Measurements from ENCODE around the gene RIC1. TPM values are rescaled to one million over a fixed set of nuclear protein-coding genes. Genes with fewer than 3 reads are reported as not detected.
"Not testable (repeated sequence)": the region's sequence is repeated elsewhere in the genome, so short reads cannot be mapped to it uniquely, and the experiment has no call there.

The RIC1 gene
- total RNA-seq, 4 donors from 2014 or later = 34.0 to 153 (median 37.3) TPM

GRCh38 chr9:5622016-5622415 lies 6.9 kb upstream of the RIC1 start:
- H3K4me1 ChIP-seq = peaks cover 46 to 76% of the 10 kb centered on the region in 2 donors
- no peak overlapping the region for H3K4me3 ChIP-seq
- H3K27me3 ChIP-seq = no peaks in the 10 kb centered on the region
- H3K27ac ChIP-seq = peak overlapping the region; percentile 71 to 98 (median 90)
- H3K9me3 ChIP-seq = no peaks in the 10 kb centered on the region
- intact Hi-C loops (cut with DNase I; ENCODE audit: low total_unique reads) = no loop called here
- TF ChIP-seq POLR2A (IDR thresholded peaks at IDR 0.05) (no peak), CTCF (IDR thresholded peaks at IDR 0.05 in 4 of 5, conservative IDR thresholded peaks at IDR 0.05 in 1 of 5) (no peak)
- DNase-seq = no peak
- H3K36me3 ChIP-seq = no peaks in the 10 kb centered on the region
- in situ Hi-C loops (cut with MboI; ENCODE audit: low sequenced_read_pairs in 4 of 4) = loop anchor here in 2 of 4 donors (10.0 to 25.0 kb wide), 3 partner anchors 635 to 937 kb away; partner anchors contain the start of genes JAK2 (in 1 of the 2) and RCL1 (in 1 of the 2)
- peak; percentile 24 to 28 for ATAC-seq

- H3K4me1 ChIP-seq = peaks cover 47 to 65% of the 10 kb centered on the region in 2 donors
- ATAC-seq (no peak), DNase-seq (no peak)
- H3K9me3 ChIP-seq = no peaks in the 10 kb centered on the region
- no peak for TF ChIP-seq CTCF (IDR thresholded peaks at IDR 0.05 in 4 of 5, conservative IDR thresholded peaks at IDR 0.05 in 1 of 5)
- no peak for TF ChIP-seq POLR2A (IDR thresholded peaks at IDR 0.05)
- in situ Hi-C loops (cut with MboI; ENCODE audit: low sequenced_read_pairs in 4 of 4) (loop anchor here in 3 of 4 donors (10.0 to 25.0 kb wide), 4 partner anchors 388 to 940 kb away; partner anchors contain the start of genes JAK2 (in 1 of the 3), RANBP6 (in 1 of the 3) and RCL1 (in 1 of the 3)), intact Hi-C loops (cut with DNase I; ENCODE audit: low total_unique reads) (loop anchor here (5.0 kb wide), 3 partner anchors 208 to 947 kb away; partner anchors contain the start of genes CDC37L1 and ERMP1)
- H3K36me3 ChIP-seq = no peaks in the 10 kb centered on the region
- peak overlapping the region; percentile 89 to 98 (median 93) for H3K27ac ChIP-seq
- no peak overlapping the region for H3K4me3 ChIP-seq
- H3K27me3 ChIP-seq = no peaks in the 10 kb centered on the region
Observed at GRCh38 chr9:5624655-5625054, 4.3 kb upstream of the RIC1 start.

- in situ Hi-C loops (cut with MboI; ENCODE audit: low sequenced_read_pairs in 4 of 4) (loop anchor here in 2 of 4 donors (10.0 to 25.0 kb wide), 2 partner anchors 385 to 942 kb away; partner anchors contain the start of gene RANBP6 (in 1 of the 2)), intact Hi-C loops (cut with DNase I; ENCODE audit: low total_unique reads) (loop anchor here (5.0 kb wide), 3 partner anchors 205 to 950 kb away; partner anchors contain the start of genes CDC37L1 and ERMP1)
- ATAC-seq = peak; percentile 76 to 77
- peak overlapping the region; percentile 89 to 98 (median 93) for H3K27ac ChIP-seq
- no peaks in the 10 kb centered on the region for H3K27me3 ChIP-seq
- no peaks in the 10 kb centered on the region for H3K36me3 ChIP-seq
- no peaks in the 10 kb centered on the region for H3K9me3 ChIP-seq
- H3K4me3 ChIP-seq = peak overlapping the region; percentile 64 to 97 (median 94)
- TF ChIP-seq CTCF (IDR thresholded peaks at IDR 0.05 in 4 of 5, conservative IDR thresholded peaks at IDR 0.05 in 1 of 5) (no peak), POLR2A (IDR thresholded peaks at IDR 0.05) (peak in 1 of 2 donors; percentile 44)
- DNase-seq = peak; percentile 83 to 85
- peaks cover 42 to 58% of the 10 kb centered on the region in 2 donors for H3K4me1 ChIP-seq
Observed at GRCh38 chr9:5626727-5627634, 1.9 kb upstream of the RIC1 start.

DNA sequence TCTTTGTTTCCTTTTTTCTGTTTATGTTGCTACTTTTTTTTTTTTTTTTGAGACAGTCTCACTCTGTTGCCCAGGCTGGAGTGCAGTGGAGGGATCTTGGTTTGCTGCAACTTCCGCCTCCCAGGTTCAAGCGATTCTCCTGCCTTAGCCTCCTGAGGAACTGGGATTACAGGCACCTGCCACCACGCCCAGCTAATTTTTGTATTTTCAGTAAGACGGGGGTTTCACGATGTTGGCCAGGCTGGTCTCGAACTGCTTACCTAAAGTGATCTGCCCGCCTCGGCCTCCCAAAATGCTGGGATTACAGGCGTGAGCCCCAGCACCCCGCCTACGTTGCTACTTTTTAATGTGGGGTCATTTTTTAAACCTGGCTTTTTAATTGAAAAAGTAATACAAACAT lies 1.2 kb upstream of the RIC1 start:
- H3K36me3 ChIP-seq, H3K27me3 ChIP-seq, H3K9me3 ChIP-seq, ATAC-seq: not testable (repeated sequence)
- in situ Hi-C loops (cut with MboI; ENCODE audit: low sequenced_read_pairs in 4 of 4) = loop anchor here in 2 of 4 donors (10.0 to 25.0 kb wide), 2 partner anchors 385 to 943 kb away; partner anchors contain the start of gene RANBP6 (in 1 of the 2)
- Histone ChIP-seq H3K4me3 (peak overlapping the region; percentile 64 to 97 (median 94)), H3K27ac (peak overlapping the region; percentile 89 to 98 (median 93)), H3K4me1 (peaks cover 40 to 59% of the 10 kb centered on the region in 2 donors)
- DNase-seq = peak in 1 of 2 donors; percentile 18
- intact Hi-C loops (cut with DNase I; ENCODE audit: low total_unique reads) = loop anchor here (2.0 to 5.0 kb wide), 5 partner anchors 19 to 950 kb away; partner anchors contain the start of genes CDC37L1, ERMP1 and RANBP6
